IPS DF 6.9 (cell line): ENCODE data around the gene ADAMTS17.

ENCODE experiments used
- DNase-seq: peaks from one replicate; pipeline ENCODE4 v3.0.0-alpha.2; 2013; ENCODE audit warnings: low read depth, low spot score
- H3K27ac ChIP-seq: one replicate; pipeline ENCODE4 v1.5.1; 2013; ENCODE audit warnings: low read length, control low read depth
- H3K27me3 ChIP-seq: 2 replicates; pipeline ENCODE4 v1.6.1; 2013; ENCODE audit warnings: mild to moderate bottlenecking, low read length; ENCODE audit not compliant: control insufficient read depth, insufficient read depth
- H3K36me3 ChIP-seq: 2 replicates; pipeline ENCODE4 v1.6.1; 2013; ENCODE audit warnings: low read length; ENCODE audit not compliant: control insufficient read depth, insufficient read depth
- H3K4me1 ChIP-seq: 2 replicates; pipeline ENCODE4 v1.6.1; 2013; ENCODE audit warnings: low read length; ENCODE audit not compliant: control insufficient read depth, insufficient read depth
- H3K4me3 ChIP-seq: 2 replicates; pipeline ENCODE4 v1.5.1; 2013; ENCODE audit warnings: mild to moderate bottlenecking, low read length
- H3K9me3 ChIP-seq: 2 replicates; pipeline ENCODE4 v1.6.1; 2013; ENCODE audit warnings: low read length, inconsistent platforms; ENCODE audit not compliant: control insufficient read depth, insufficient read depth
- WGBS: extraction: QIAGEN DNeasy Blood & Tissue Kit; methylation state at CpG from one replicate; pipeline ENCODE4 v1.1.7; 2013; ENCODE audit warnings: mixed read lengths, missing lambda C conversion rate; ENCODE audit not compliant: insufficient read length, insufficient coverage; 5-methylcytosine and 5-hydroxymethylcytosine counted together

ADAMTS17 gene

GRCh38 chr15:100341750-100342560 lies at the start of gene ADAMTS17:
TSS of gene ADAMTS17 (minus strand) at chr15:100341975. CDS start at chr15:100341899, 76 bp downstream.
- H3K9me3 ChIP-seq: no peaks in the 10 kb centered on the region
- H3K4me3 ChIP-seq: peak within 1 kb of the TSS; percentile 70
- no CpG with 5 or more reads among the region's 59 CpGs for WGBS
- peak; percentile 74 for DNase-seq
- H3K27me3 ChIP-seq: peaks cover 15% of the 10 kb centered on the region; the same call in 1 of the 2 replicates
- no peaks in the 10 kb centered on the region for H3K36me3 ChIP-seq
- no peak within 1 kb of the TSS for H3K27ac ChIP-seq
- H3K4me1 ChIP-seq: peaks cover 2% of the 10 kb centered on the region

GRCh38 chr15:100385300-100386050 lies 43.7 kb upstream of the ADAMTS17 start:
- Histone ChIP-seq H3K27ac (no peak overlapping the region), H3K9me3 (peaks cover 7% of the 10 kb centered on the region), H3K27me3 (no peaks in the 10 kb centered on the region), H3K36me3 (no peaks in the 10 kb centered on the region), H3K4me1 (no peaks in the 10 kb centered on the region), H3K4me3 (no peak overlapping the region)
- WGBS: no CpG with 5 or more reads among the region's 3 CpGs
- DNase-seq: no peak

- H3K9me3 ChIP-seq: peaks cover 7% of the 10 kb centered on the region
- no peaks in the 10 kb centered on the region for H3K36me3 ChIP-seq
- H3K27ac ChIP-seq: no peak overlapping the region
- no peak for DNase-seq
- no peaks in the 10 kb centered on the region for H3K4me1 ChIP-seq
- WGBS: no CpG with 5 or more reads among the region's 10 CpGs
- H3K27me3 ChIP-seq: no peaks in the 10 kb centered on the region
- no peak overlapping the region for H3K4me3 ChIP-seq
Measured at GRCh38 chr15:100384108-100384410, 42.3 kb upstream of the ADAMTS17 start.

GRCh38 chr15:100383302-100384107 lies 41.7 kb upstream of the ADAMTS17 start:
- no peaks in the 10 kb centered on the region for H3K36me3 ChIP-seq
- no CpG with 5 or more reads among the region's 3 CpGs for WGBS
- no peak overlapping the region for H3K4me3 ChIP-seq
- peaks cover 7% of the 10 kb centered on the region for H3K9me3 ChIP-seq
- no peaks in the 10 kb centered on the region for H3K4me1 ChIP-seq
- DNase-seq: no peak
- H3K27me3 ChIP-seq: no peaks in the 10 kb centered on the region
- H3K27ac ChIP-seq: no peak overlapping the region

GRCh38 chr15:100373942-100374341 lies 32.2 kb upstream of the ADAMTS17 start:
- Histone ChIP-seq H3K4me3 (peak overlapping the region; percentile 47; the same call in 1 of the 2 replicates), H3K36me3 (no peaks in the 10 kb centered on the region), H3K9me3 (no peaks in the 10 kb centered on the region), H3K4me1 (no peaks in the 10 kb centered on the region), H3K27me3 (no peaks in the 10 kb centered on the region; the same call in 1 of the 2 replicates), H3K27ac (no peak overlapping the region)
- no peak for DNase-seq
- no CpG with 5 or more reads among the region's 8 CpGs for WGBS

GRCh38 chr15:100373120-100373896 lies 31.5 kb upstream of the ADAMTS17 start:
- H3K9me3 ChIP-seq: no peaks in the 10 kb centered on the region
- peak overlapping the region; percentile 47; the same call in 1 of the 2 replicates for H3K4me3 ChIP-seq
- DNase-seq: no peak
- no peaks in the 10 kb centered on the region for H3K36me3 ChIP-seq
- H3K4me1 ChIP-seq: no peaks in the 10 kb centered on the region
- no CpG with 5 or more reads among the region's 82 CpGs for WGBS
- H3K27me3 ChIP-seq: no peaks in the 10 kb centered on the region; the same call in 1 of the 2 replicates
- H3K27ac ChIP-seq: no peak overlapping the region

GRCh38 chr15:100372739-100373119 lies 31.0 kb upstream of the ADAMTS17 start:
- peak overlapping the region; percentile 47; the same call in 1 of the 2 replicates for H3K4me3 ChIP-seq
- H3K27me3 ChIP-seq: no peaks in the 10 kb centered on the region; the same call in 1 of the 2 replicates
- WGBS: 100% methylated on average over 2 of the region's 9 CpGs

GRCh38 chr15:100355342-100355741 lies 13.6 kb upstream of the ADAMTS17 start:
- WGBS: no CpG with 5 or more reads among the region's 2 CpGs
- Histone ChIP-seq H3K4me1 (0 out of 2 replicates have a peak, but pooled peaks cover under 1% of the 10 kb centered on the region), H3K27ac (no peak overlapping the region), H3K4me3 (no peak overlapping the region), H3K36me3 (no peaks in the 10 kb centered on the region), H3K27me3 (no peaks in the 10 kb centered on the region), H3K9me3 (no peaks in the 10 kb centered on the region)
- DNase-seq: no peak

More at GRCh38 chr15:100372739-100373119, 31.0 kb upstream of the ADAMTS17 start:
- no peaks in the 10 kb centered on the region for H3K9me3 ChIP-seq
- H3K36me3 ChIP-seq: no peaks in the 10 kb centered on the region
- H3K27ac ChIP-seq: no peak overlapping the region
- DNase-seq: no peak
- H3K4me1 ChIP-seq: no peaks in the 10 kb centered on the region

- H3K4me3 ChIP-seq: no peak overlapping the region
- no peaks in the 10 kb centered on the region for H3K36me3 ChIP-seq
- no CpG with 5 or more reads among the region's 3 CpGs for WGBS
- no peaks in the 10 kb centered on the region for H3K9me3 ChIP-seq
- no peaks in the 10 kb centered on the region for H3K27me3 ChIP-seq
- H3K4me1 ChIP-seq: 0 out of 2 replicates have a peak, but pooled peaks cover 2% of the 10 kb centered on the region
- no peak overlapping the region for H3K27ac ChIP-seq
- no peak for DNase-seq
Measured at GRCh38 chr15:100353449-100353848, 11.7 kb upstream of the ADAMTS17 start.
